8988T (cell line): ENCODE data around the gene ZNF534.
"Not testable (repeated sequence)": the region's sequence is repeated elsewhere in the genome, so short reads cannot be mapped to it uniquely, and the experiment has no call there.

Experiments
- DNase-seq: peaks from one replicate; pipeline ENCODE4 v3.0.0; 2011

The ZNF534 gene

GRCh38 chr19:52500474-52500873 is 71.5 kb downstream of the ZNF534 start:
- not testable (repeated sequence) for DNase-seq

GRCh38 chr19:52500991-52501390 is 72.0 kb downstream of the ZNF534 start:
- DNase-seq, result not testable (repeated sequence)
